Body of pancreas (tissue), 4 donors: ENCODE data around the gene PDE9A.

Source experiments
- POLR2A ChIP-seq, 3 donors: fragments of 450-650 bp; IDR thresholded peaks; one replicate each; pipeline ENCODE4 v1.6.1; 2016; ENCODE audit warnings: antibody characterized with exemption in 3 of 3, mild to moderate bottlenecking in 2 of 3
- TF ChIP-seq, protein P1 (sequence below), 7 experiments: fragments of 450-650 bp in 4 of 7; fragments of 200-600 bp in 3 of 7; sonication (generic) in 3 of 7; IDR thresholded peaks; one replicate each; pipeline ENCODE4 v1.5.1; 2016 to 2019; ENCODE audit warnings: antibody characterized with exemption in 7 of 7

DNA sequence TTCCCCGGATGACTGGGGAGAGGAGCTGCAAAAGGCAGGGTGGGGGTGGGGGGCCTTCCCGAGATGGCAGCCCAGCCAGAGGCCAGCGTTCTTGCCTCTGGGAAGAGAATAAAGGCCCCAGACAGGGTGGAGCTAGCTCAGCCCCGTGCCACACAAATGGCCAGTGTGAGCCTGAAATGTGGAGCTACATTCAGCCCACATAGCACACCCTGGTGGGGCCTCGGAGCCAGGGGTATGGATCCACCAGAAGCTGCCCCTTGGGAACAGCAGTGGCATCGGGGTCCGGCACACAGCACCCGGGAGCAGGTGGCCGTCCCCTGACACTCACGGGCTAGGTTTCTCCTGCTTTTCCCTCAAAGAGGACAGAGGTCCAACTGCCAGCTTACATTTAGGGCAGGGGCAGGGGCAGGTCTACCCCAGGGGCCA is 93.9 kb downstream of the PDE9A start:
- TF ChIP-seq, protein P1, sequence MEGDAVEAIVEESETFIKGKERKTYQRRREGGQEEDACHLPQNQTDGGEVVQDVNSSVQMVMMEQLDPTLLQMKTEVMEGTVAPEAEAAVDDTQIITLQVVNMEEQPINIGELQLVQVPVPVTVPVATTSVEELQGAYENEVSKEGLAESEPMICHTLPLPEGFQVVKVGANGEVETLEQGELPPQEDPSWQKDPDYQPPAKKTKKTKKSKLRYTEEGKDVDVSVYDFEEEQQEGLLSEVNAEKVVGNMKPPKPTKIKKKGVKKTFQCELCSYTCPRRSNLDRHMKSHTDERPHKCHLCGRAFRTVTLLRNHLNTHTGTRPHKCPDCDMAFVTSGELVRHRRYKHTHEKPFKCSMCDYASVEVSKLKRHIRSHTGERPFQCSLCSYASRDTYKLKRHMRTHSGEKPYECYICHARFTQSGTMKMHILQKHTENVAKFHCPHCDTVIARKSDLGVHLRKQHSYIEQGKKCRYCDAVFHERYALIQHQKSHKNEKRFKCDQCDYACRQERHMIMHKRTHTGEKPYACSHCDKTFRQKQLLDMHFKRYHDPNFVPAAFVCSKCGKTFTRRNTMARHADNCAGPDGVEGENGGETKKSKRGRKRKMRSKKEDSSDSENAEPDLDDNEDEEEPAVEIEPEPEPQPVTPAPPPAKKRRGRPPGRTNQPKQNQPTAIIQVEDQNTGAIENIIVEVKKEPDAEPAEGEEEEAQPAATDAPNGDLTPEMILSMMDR (IDR thresholded peaks at IDR 0.05) = no peak
- TF ChIP-seq POLR2A (IDR thresholded peaks at IDR 0.05) = no peak
